GM23338 (cell line): ENCODE results near the gene WNT1.

ENCODE experiments used
- CTCF ChIP-seq, 2 experiments: fragments of 200-600 bp in 1 of 2; sonication (generic) in 1 of 2; conservative IDR thresholded peaks; 2 replicates each; pipeline versions ENCODE4 v1.5.1 to v1.6.1; 2016 to 2017; ENCODE audit warnings: antibody characterized with exemption in 2 of 2, low read depth in 2 of 2, mild to moderate bottlenecking in 2 of 2, moderate library complexity in 1 of 2
- EZH2 ChIP-seq: fragments of 200-600 bp; sonication (generic); IDR thresholded peaks from one replicate; pipeline ENCODE4 v1.8.0; 2017; ENCODE audit warnings: antibody characterized with exemption, mild to moderate bottlenecking, low read depth; ENCODE audit not compliant: unreplicated experiment
- EZH2phosphoT487 ChIP-seq: fragments of 200-600 bp; sonication (generic); IDR thresholded peaks from one replicate; pipeline ENCODE4 v1.8.1; 2018; ENCODE audit warnings: antibody characterized with exemption; ENCODE audit not compliant: unreplicated experiment
- POLR2AphosphoS5 ChIP-seq: IDR thresholded peaks from 2 replicates; pipeline ENCODE4 v1.6.1; 2016; ENCODE audit warnings: antibody characterized with exemption, low read depth

GRCh38 chr12:48981757-48982157 is 3.6 kb downstream of the WNT1 start:
- TF ChIP-seq CTCF (conservative IDR thresholded peaks at IDR 0.05; ENCODE audit: low read depth in 2 of 2) = no peak
- TF ChIP-seq EZH2phosphoT487 = no peak
- no peak for TF ChIP-seq POLR2AphosphoS5
- TF ChIP-seq EZH2 = peak; percentile 96
